ENCODE data around the gene NLRP11.
"Not testable (repeated sequence)": the region's sequence is repeated elsewhere in the genome, so short reads cannot be mapped to it uniquely, and the experiment has no call there.

The NLRP11 gene

GRCh38 chr19:55813906-55814305, 17.9 kb downstream of the NLRP11 start:
- Mint-ChIP-seq H3K9me3 (ENCODE audit: low read depth) (no peaks in the 10 kb centered on the region), H3K27ac (no peak overlapping the region), H3K4me1 (ENCODE audit: low read depth) (no peaks in the 10 kb centered on the region), H3K4me3 (no peak overlapping the region), H3K36me3 (no peaks in the 10 kb centered on the region), H3K27me3 (peaks cover 14% of the 10 kb centered on the region)

DNA sequence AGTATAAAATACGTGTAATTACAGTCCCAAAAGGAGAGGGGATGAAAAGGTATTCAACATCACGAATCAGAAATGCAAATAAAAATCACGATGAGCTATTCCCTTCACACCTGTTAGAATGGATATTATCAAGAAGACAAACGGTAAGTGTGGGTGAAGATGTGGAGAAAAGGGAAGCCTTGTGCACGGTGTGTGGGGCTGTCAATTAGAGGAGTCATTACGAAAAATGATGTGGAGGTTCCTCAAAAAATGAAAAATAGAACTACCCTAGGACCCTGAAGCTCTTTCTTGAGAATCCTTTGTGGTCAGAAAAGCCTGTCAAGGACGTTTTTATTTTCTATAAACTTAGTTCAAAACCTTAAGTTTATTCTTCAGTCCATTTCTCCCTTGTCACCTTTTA, 19.4 kb downstream of the NLRP11 start:
- Mint-ChIP-seq H3K4me1 (ENCODE audit: low read depth) (no peaks in the 10 kb centered on the region), H3K36me3 (no peaks in the 10 kb centered on the region), H3K27ac (no peak overlapping the region), H3K9me3 (ENCODE audit: low read depth) (no peaks in the 10 kb centered on the region), H3K4me3 (no peak overlapping the region), H3K27me3 (peaks cover 12% of the 10 kb centered on the region)

DNA sequence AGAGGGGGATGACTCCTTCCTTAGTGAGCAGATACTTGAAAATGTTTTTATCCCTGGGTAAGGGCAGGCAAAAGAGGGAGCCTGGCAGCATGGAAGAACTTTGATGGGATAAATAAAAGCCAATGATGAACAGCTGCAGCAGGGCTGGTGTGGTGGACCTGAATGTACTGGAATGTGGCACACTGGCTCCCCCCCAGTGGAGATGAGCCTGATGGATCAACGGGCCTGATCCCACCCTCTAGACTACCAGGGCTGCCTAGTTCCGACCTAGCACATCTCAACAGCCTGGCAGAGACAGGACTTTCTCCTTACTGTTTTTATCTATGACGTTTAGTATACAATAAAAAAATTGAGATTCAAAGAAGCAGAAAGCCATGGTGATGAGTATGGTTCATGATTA, 20.5 kb downstream of the NLRP11 start:
- H3K27ac Mint-ChIP-seq: no peak overlapping the region
- H3K9me3 Mint-ChIP-seq (ENCODE audit: low read depth): no peaks in the 10 kb centered on the region
- no peak overlapping the region for H3K4me3 Mint-ChIP-seq
- no peaks in the 10 kb centered on the region for H3K36me3 Mint-ChIP-seq
- peaks cover 9% of the 10 kb centered on the region for H3K27me3 Mint-ChIP-seq
- H3K4me1 Mint-ChIP-seq (ENCODE audit: low read depth): no peaks in the 10 kb centered on the region

- H3K4me3 Mint-ChIP-seq: no peak overlapping the region
- H3K4me1 Mint-ChIP-seq (ENCODE audit: low read depth): no peaks in the 10 kb centered on the region
- no peak overlapping the region for H3K27ac Mint-ChIP-seq
Measured at GRCh38 chr19:55809381-55810058, 22.3 kb downstream of the NLRP11 start.

GRCh38 chr19:55802281-55802680, 29.5 kb downstream of the NLRP11 start:
- Mint-ChIP-seq H3K9me3 (ENCODE audit: low read depth) (peaks cover 3% of the 10 kb centered on the region), H3K36me3 (peaks cover 2% of the 10 kb centered on the region), H3K4me1 (ENCODE audit: low read depth) (no peaks in the 10 kb centered on the region)

More at GRCh38 chr19:55809381-55810058, 22.3 kb downstream of the NLRP11 start:
- Mint-ChIP-seq H3K9me3 (ENCODE audit: low read depth) (peaks cover 3% of the 10 kb centered on the region), H3K36me3 (no peaks in the 10 kb centered on the region), H3K27me3 (peaks cover 6% of the 10 kb centered on the region)

GRCh38 chr19:55801416-55801815, 30.4 kb downstream of the NLRP11 start:
- H3K9me3 Mint-ChIP-seq (ENCODE audit: low read depth): peaks cover 3% of the 10 kb centered on the region
- H3K4me1 Mint-ChIP-seq (ENCODE audit: low read depth): no peaks in the 10 kb centered on the region
- H3K27ac Mint-ChIP-seq: no peak overlapping the region
- H3K36me3 Mint-ChIP-seq: peaks cover 2% of the 10 kb centered on the region
- H3K27me3 Mint-ChIP-seq: peaks cover 23% of the 10 kb centered on the region
- H3K4me3 Mint-ChIP-seq: no peak overlapping the region

More at GRCh38 chr19:55802281-55802680, 29.5 kb downstream of the NLRP11 start:
- Mint-ChIP-seq H3K4me3 (no peak overlapping the region), H3K27ac (no peak overlapping the region), H3K27me3 (peaks cover 20% of the 10 kb centered on the region)

- Mint-ChIP-seq H3K27ac (no peak overlapping the region), H3K4me1 (ENCODE audit: low read depth) (no peaks in the 10 kb centered on the region), H3K9me3 (ENCODE audit: low read depth) (no peaks in the 10 kb centered on the region), H3K36me3 (peaks cover 2% of the 10 kb centered on the region), H3K4me3 (no peak overlapping the region), H3K27me3 (peaks cover 20% of the 10 kb centered on the region)
Measured at GRCh38 chr19:55795021-55795420, 36.8 kb downstream of the NLRP11 start.

GRCh38 chr19:55781112-55781511, 50.7 kb downstream of the NLRP11 start:
- Mint-ChIP-seq H3K4me3 (no peak overlapping the region), H3K36me3 (no peaks in the 10 kb centered on the region), H3K9me3 (ENCODE audit: low read depth) (no peaks in the 10 kb centered on the region), H3K27ac (no peak overlapping the region), H3K4me1 (ENCODE audit: low read depth) (no peaks in the 10 kb centered on the region), H3K27me3 (peaks cover 35% of the 10 kb centered on the region)

DNA sequence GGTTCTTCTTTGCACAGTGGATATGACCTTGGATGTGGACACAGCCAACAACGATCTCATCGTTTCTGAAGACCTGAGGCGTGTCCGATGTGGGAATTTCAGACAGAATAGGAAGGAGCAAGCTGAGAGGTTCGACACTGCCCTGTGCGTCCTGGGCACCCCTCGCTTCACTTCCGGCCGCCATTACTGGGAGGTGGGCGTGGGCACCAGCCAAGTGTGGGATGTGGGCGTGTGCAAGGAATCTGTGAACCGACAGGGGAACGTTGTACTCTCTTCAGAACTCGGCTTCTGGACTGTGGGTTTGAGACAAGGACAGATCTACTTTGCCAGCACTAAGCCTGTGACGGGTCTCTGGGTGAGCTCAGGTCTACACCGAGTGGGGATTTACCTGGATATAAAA, 53.5 kb downstream of the NLRP11 start:
- no peak overlapping the region for H3K27ac Mint-ChIP-seq
- H3K4me1 Mint-ChIP-seq (ENCODE audit: low read depth): no peaks in the 10 kb centered on the region

GRCh38 chr19:55777528-55777927, 54.3 kb downstream of the NLRP11 start:
- H3K4me1 Mint-ChIP-seq (ENCODE audit: low read depth): no peaks in the 10 kb centered on the region
- no peaks in the 10 kb centered on the region for H3K9me3 Mint-ChIP-seq (ENCODE audit: low read depth)
- no peaks in the 10 kb centered on the region for H3K36me3 Mint-ChIP-seq
- H3K27me3 Mint-ChIP-seq: peaks cover 33% of the 10 kb centered on the region
- no peak overlapping the region for H3K27ac Mint-ChIP-seq
- H3K4me3 Mint-ChIP-seq: no peak overlapping the region

More for the DNA sequence above, 53.5 kb downstream of the NLRP11 start:
- Mint-ChIP-seq H3K4me3 (no peak overlapping the region), H3K9me3 (ENCODE audit: low read depth) (no peaks in the 10 kb centered on the region), H3K27me3 (peaks cover 37% of the 10 kb centered on the region), H3K36me3 (no peaks in the 10 kb centered on the region)

GRCh38 chr19:55769632-55770031, 62.2 kb downstream of the NLRP11 start:
- H3K36me3 Mint-ChIP-seq; H3K9me3 Mint-ChIP-seq (ENCODE audit: low read depth); H3K4me1 Mint-ChIP-seq (ENCODE audit: low read depth); H3K4me3 Mint-ChIP-seq; H3K27ac Mint-ChIP-seq: not testable (repeated sequence)
- H3K27me3 Mint-ChIP-seq: peaks cover 20% of the 10 kb centered on the region

DNA sequence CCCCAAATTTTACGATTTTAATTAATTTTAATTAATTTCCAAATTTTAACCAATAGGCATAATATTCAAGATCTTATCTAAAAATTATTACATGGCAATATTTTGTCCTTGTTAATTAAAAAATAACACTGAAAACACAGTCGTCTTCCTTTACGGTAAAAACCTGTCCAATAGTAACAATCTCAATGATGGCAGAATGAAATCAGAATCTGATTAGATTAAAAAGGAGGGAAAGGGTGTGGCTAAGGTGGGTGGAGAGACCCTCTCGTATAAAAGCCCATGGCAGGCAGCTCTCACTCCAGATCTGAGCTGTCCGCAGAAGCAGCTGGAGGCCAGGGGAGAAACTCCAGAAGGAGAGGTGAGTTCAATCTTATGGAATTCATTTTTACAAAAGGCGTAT, 63.0 kb downstream of the NLRP11 start, which contains the start of gene RFPL4AL1:
Gene RFPL4AL1, plus strand, starts transcription at position 301 of the 400 bp plus-strand sequence. CDS start 2,687 bp downstream, outside the sequence.
- not testable (repeated sequence) for H3K4me1 Mint-ChIP-seq (ENCODE audit: low read depth); H3K4me3 Mint-ChIP-seq; H3K9me3 Mint-ChIP-seq (ENCODE audit: low read depth); H3K36me3 Mint-ChIP-seq; H3K27ac Mint-ChIP-seq
- H3K27me3 Mint-ChIP-seq: peaks cover 20% of the 10 kb centered on the region

GRCh38 chr19:55766466-55766865, 65.3 kb downstream of the NLRP11 start:
- peaks cover 21% of the 10 kb centered on the region for H3K27me3 Mint-ChIP-seq
- H3K36me3 Mint-ChIP-seq: peaks cover 2% of the 10 kb centered on the region
- H3K4me1 Mint-ChIP-seq (ENCODE audit: low read depth): no peaks in the 10 kb centered on the region
- no peak overlapping the region for H3K4me3 Mint-ChIP-seq
- H3K27ac Mint-ChIP-seq: no peak overlapping the region
- peaks cover 5% of the 10 kb centered on the region for H3K9me3 Mint-ChIP-seq (ENCODE audit: low read depth)

DNA sequence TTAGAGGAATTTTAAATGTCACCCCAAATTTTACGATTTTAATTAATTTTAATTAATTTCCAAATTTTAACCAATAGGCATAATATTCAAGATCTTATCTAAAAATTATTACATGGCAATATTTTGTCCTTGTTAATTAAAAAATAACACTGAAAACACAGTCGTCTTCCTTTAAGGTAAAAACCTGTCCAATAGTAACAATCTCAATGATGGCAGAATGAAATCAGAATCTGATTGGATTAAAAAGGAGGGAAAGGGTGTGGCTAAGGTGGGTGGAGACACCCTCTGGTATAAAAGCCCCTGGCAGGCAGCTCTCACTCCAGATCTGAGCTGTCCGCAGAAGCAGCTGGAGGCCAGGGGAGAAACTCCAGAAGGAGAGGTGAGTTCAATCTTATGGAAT, 73.0 kb downstream of the NLRP11 start, which contains the start of gene RFPL4A:
Gene RFPL4A, plus strand, starts transcription at position 301 of the 400 bp plus-strand sequence. CDS start 2,704 bp downstream, outside the sequence.
- not testable (repeated sequence) for H3K27ac Mint-ChIP-seq; H3K9me3 Mint-ChIP-seq (ENCODE audit: low read depth); H3K4me3 Mint-ChIP-seq; H3K36me3 Mint-ChIP-seq; H3K4me1 Mint-ChIP-seq (ENCODE audit: low read depth)
- peaks cover 15% of the 10 kb centered on the region for H3K27me3 Mint-ChIP-seq

- peaks cover 18% of the 10 kb centered on the region for H3K27me3 Mint-ChIP-seq
- H3K4me3 Mint-ChIP-seq; H3K9me3 Mint-ChIP-seq (ENCODE audit: low read depth); H3K36me3 Mint-ChIP-seq; H3K27ac Mint-ChIP-seq; H3K4me1 Mint-ChIP-seq (ENCODE audit: low read depth): not testable (repeated sequence)
Measured at GRCh38 chr19:55756808-55757207, 75.0 kb downstream of the NLRP11 start.

- H3K4me1 Mint-ChIP-seq (ENCODE audit: low read depth): no peaks in the 10 kb centered on the region
- H3K27me3 Mint-ChIP-seq: peaks cover 9% of the 10 kb centered on the region
- no peaks in the 10 kb centered on the region for H3K9me3 Mint-ChIP-seq (ENCODE audit: low read depth)
- H3K27ac Mint-ChIP-seq: no peak overlapping the region
- H3K4me3 Mint-ChIP-seq: no peak overlapping the region
- no peaks in the 10 kb centered on the region for H3K36me3 Mint-ChIP-seq
Measured at GRCh38 chr19:55753401-55753800, 78.4 kb downstream of the NLRP11 start.

Measured in activated naive CD8-positive, alpha-beta T cell (primary cell).